ENCODE measurements around the gene NR1I2. TPM values are rescaled to one million over a fixed set of nuclear protein-coding genes. Genes with fewer than 3 reads are reported as not detected.

NR1I2 gene
- total RNA-seq, 1 donor from 2014 or later, result not detected

- H3K27me3 Mint-ChIP-seq (ENCODE audit: low read depth, unreplicated experiment), result no peaks in the 10 kb centered on the region
- Histone ChIP-seq H3K9me3 (ENCODE audit: insufficient read depth, low read depth, low read length) (no peaks in the 10 kb centered on the region), H4K20me1 (ENCODE audit: insufficient read depth, low read length) (peaks cover 11% of the 10 kb centered on the region), H3K27me3 (ENCODE audit: insufficient read depth, low read length) (no peaks in the 10 kb centered on the region), H3K4me1 (ENCODE audit: insufficient read depth, low read length) (peaks cover 12% of the 10 kb centered on the region), H3K9ac (ENCODE audit: low read length) (no peak overlapping the region), H3K36me3 (ENCODE audit: insufficient read depth, low read length) (no peaks in the 10 kb centered on the region), H3K4me2 (ENCODE audit: low read length) (no peak overlapping the region), H2AFZ (ENCODE audit: low read depth, low read length) (no peak overlapping the region), H3K4me3 (ENCODE audit: insufficient read depth, low read depth, low read length) (no peak overlapping the region), H3K27ac (ENCODE audit: low read depth, low read length) (no peak overlapping the region), H3K79me2 (ENCODE audit: insufficient read depth, low read length) (no peaks in the 10 kb centered on the region)
- TF ChIP-seq CTCF (IDR thresholded peaks at IDR 0.05; ENCODE audit: insufficient read depth, low read depth, low read length) (no peak), EZH2 (IDR thresholded peaks at IDR 0.05; ENCODE audit: insufficient read depth, low read length) (no peak)
- no peak overlapping the region for H3K27ac Mint-ChIP-seq (ENCODE audit: unreplicated experiment)
- peaks cover 6% of the 10 kb centered on the region for H3K36me3 Mint-ChIP-seq (ENCODE audit: low read depth, unreplicated experiment)
- no peak overlapping the region for H3K4me3 Mint-ChIP-seq (ENCODE audit: unreplicated experiment)
- no peak for FAIRE-seq
- peaks cover 2% of the 10 kb centered on the region for H3K9me3 Mint-ChIP-seq (ENCODE audit: unreplicated experiment)
- H3K4me1 Mint-ChIP-seq (ENCODE audit: low read depth, unreplicated experiment), result peaks cover 20% of the 10 kb centered on the region
- DNase-seq (ENCODE audit: low read depth), result no peak
Measured at GRCh38 chr3:119835556-119835955, 53.7 kb downstream of the NR1I2 start.

- Histone ChIP-seq H3K4me3 (ENCODE audit: insufficient read depth, low read depth, low read length) (no peak overlapping the region), H4K20me1 (ENCODE audit: insufficient read depth, low read length) (no peaks in the 10 kb centered on the region), H3K79me2 (ENCODE audit: insufficient read depth, low read length) (peaks cover 10% of the 10 kb centered on the region), H3K27me3 (ENCODE audit: insufficient read depth, low read length) (no peaks in the 10 kb centered on the region), H3K9ac (ENCODE audit: low read length) (no peak overlapping the region), H2AFZ (ENCODE audit: low read depth, low read length) (no peak overlapping the region), H3K27ac (ENCODE audit: low read depth, low read length) (no peak overlapping the region), H3K4me1 (ENCODE audit: insufficient read depth, low read length) (no peaks in the 10 kb centered on the region), H3K36me3 (ENCODE audit: insufficient read depth, low read length) (no peaks in the 10 kb centered on the region), H3K9me3 (ENCODE audit: insufficient read depth, low read depth, low read length) (no peaks in the 10 kb centered on the region), H3K4me2 (ENCODE audit: low read length) (no peak overlapping the region)
- H3K4me1 Mint-ChIP-seq (ENCODE audit: low read depth, unreplicated experiment), result peaks cover 2% of the 10 kb centered on the region
- no peak for TF ChIP-seq EZH2 (IDR thresholded peaks at IDR 0.05; ENCODE audit: insufficient read depth, low read length)
- no peak for TF ChIP-seq CTCF (IDR thresholded peaks at IDR 0.05; ENCODE audit: insufficient read depth, low read depth, low read length)
- no peaks in the 10 kb centered on the region for H3K27me3 Mint-ChIP-seq (ENCODE audit: low read depth, unreplicated experiment)
- H3K27ac Mint-ChIP-seq (ENCODE audit: unreplicated experiment), result no peak overlapping the region
- H3K36me3 Mint-ChIP-seq (ENCODE audit: low read depth, unreplicated experiment), result peaks cover 21% of the 10 kb centered on the region
- FAIRE-seq (no peak), DNase-seq (ENCODE audit: low read depth) (no peak)
- H3K4me3 Mint-ChIP-seq (ENCODE audit: unreplicated experiment), result no peak overlapping the region
- H3K9me3 Mint-ChIP-seq (ENCODE audit: unreplicated experiment), result peaks cover 3% of the 10 kb centered on the region
Measured at GRCh38 chr3:119841808-119842471, 60.0 kb downstream of the NR1I2 start.

GRCh38 chr3:119849126-119849525 is 67.2 kb downstream of the NR1I2 start:
- Histone ChIP-seq H3K27me3 (ENCODE audit: insufficient read depth, low read length) (no peaks in the 10 kb centered on the region), H4K20me1 (ENCODE audit: insufficient read depth, low read length) (no peaks in the 10 kb centered on the region), H2AFZ (ENCODE audit: low read depth, low read length) (no peak overlapping the region), H3K4me2 (ENCODE audit: low read length) (no peak overlapping the region), H3K9ac (ENCODE audit: low read length) (no peak overlapping the region), H3K36me3 (ENCODE audit: insufficient read depth, low read length) (no peaks in the 10 kb centered on the region), H3K4me1 (ENCODE audit: insufficient read depth, low read length) (no peaks in the 10 kb centered on the region), H3K4me3 (ENCODE audit: insufficient read depth, low read depth, low read length) (no peak overlapping the region), H3K79me2 (ENCODE audit: insufficient read depth, low read length) (peaks cover 13% of the 10 kb centered on the region), H3K27ac (ENCODE audit: low read depth, low read length) (no peak overlapping the region), H3K9me3 (ENCODE audit: insufficient read depth, low read depth, low read length) (no peaks in the 10 kb centered on the region)
- H3K36me3 Mint-ChIP-seq (ENCODE audit: low read depth, unreplicated experiment), result peaks cover 24% of the 10 kb centered on the region
- H3K4me1 Mint-ChIP-seq (ENCODE audit: low read depth, unreplicated experiment), result no peaks in the 10 kb centered on the region
- no peak for FAIRE-seq
- H3K27ac Mint-ChIP-seq (ENCODE audit: unreplicated experiment), result no peak overlapping the region
- no peak for DNase-seq (ENCODE audit: low read depth)
- no peak overlapping the region for H3K4me3 Mint-ChIP-seq (ENCODE audit: unreplicated experiment)
- H3K9me3 Mint-ChIP-seq (ENCODE audit: unreplicated experiment), result peaks cover 2% of the 10 kb centered on the region
- no peaks in the 10 kb centered on the region for H3K27me3 Mint-ChIP-seq (ENCODE audit: low read depth, unreplicated experiment)
- TF ChIP-seq EZH2 (IDR thresholded peaks at IDR 0.05; ENCODE audit: insufficient read depth, low read length), result no peak
- TF ChIP-seq CTCF (IDR thresholded peaks at IDR 0.05; ENCODE audit: insufficient read depth, low read depth, low read length), result no peak

Measured in astrocyte (in vitro differentiated cells and primary cell).